Fibroblast of the aortic adventitia (primary cell): ENCODE data around the gene CLCA1. TPM values are rescaled to one million over a fixed set of nuclear protein-coding genes. Genes with fewer than 3 reads are reported as not detected.
A peak's percentile ranks its signal among the peaks of the same experiment; 100 is the strongest.

ENCODE experiments used
- DNase-seq: peaks from one replicate; pipeline ENCODE4 v3.0.0-alpha.2; 2010; ENCODE audit warnings: low read depth
- H3K4me3 ChIP-seq: 2 replicates; pipeline ENCODE4 v1.5.1; 2011; ENCODE audit warnings: low read depth, mild to moderate bottlenecking, control low read depth, low read length, moderate library complexity
- total RNA-seq: library from RNA; depleted of rRNA; stranded (reverse); fragments of >200 nt; gene quantifications from 2 replicates; pipeline ENCODE4 v1.2.3, GENCODE V29; 2012; ENCODE audit warnings: low replicate concordance
- TF ChIP-seq, protein P1 (sequence below): IDR thresholded peaks from 2 replicates; pipeline ENCODE4 v1.5.1; 2011; ENCODE audit warnings: mild to moderate bottlenecking, low read length, control low read depth, inconsistent platforms; ENCODE audit not compliant: insufficient read depth

CLCA1 gene
- total RNA-seq, 1 donor: not detected

DNA sequence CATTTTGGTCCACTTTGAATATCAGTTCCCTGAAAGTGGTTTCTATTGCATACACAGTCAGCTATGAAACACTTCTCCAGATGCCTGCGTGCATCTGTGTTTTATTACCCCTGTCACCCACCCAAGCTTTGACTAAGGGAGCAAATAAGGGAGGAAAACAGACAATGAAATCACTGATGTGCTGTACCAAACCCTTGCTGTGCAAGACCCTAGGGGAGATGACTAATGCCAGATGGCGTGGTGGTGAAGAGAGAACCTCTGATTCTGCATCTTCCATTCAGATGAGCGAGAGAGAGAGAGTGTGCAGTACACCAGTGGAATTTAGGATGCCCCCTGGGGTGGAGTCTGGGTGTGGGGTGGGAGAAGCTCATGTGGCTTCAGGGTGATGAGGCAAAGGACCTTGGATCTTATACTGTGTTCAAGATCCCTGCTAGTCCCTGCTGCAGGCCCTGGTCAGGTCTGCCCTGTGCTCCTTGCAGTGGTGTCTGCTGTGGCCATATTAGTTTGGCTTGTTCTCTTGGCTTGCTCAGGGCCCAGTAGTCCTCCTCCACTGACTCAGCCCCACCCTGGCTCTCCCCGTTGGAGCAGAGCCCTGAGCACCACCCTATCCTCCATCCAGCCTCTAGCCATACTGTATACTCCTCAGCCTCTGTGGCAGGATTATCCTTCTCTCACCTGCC, 18.5 kb downstream of the CLCA1 start:
- TF ChIP-seq, protein P1, sequence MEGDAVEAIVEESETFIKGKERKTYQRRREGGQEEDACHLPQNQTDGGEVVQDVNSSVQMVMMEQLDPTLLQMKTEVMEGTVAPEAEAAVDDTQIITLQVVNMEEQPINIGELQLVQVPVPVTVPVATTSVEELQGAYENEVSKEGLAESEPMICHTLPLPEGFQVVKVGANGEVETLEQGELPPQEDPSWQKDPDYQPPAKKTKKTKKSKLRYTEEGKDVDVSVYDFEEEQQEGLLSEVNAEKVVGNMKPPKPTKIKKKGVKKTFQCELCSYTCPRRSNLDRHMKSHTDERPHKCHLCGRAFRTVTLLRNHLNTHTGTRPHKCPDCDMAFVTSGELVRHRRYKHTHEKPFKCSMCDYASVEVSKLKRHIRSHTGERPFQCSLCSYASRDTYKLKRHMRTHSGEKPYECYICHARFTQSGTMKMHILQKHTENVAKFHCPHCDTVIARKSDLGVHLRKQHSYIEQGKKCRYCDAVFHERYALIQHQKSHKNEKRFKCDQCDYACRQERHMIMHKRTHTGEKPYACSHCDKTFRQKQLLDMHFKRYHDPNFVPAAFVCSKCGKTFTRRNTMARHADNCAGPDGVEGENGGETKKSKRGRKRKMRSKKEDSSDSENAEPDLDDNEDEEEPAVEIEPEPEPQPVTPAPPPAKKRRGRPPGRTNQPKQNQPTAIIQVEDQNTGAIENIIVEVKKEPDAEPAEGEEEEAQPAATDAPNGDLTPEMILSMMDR: no peak
- no peak overlapping the region for H3K4me3 ChIP-seq
- DNase-seq: peak; percentile 98

GRCh38 chr1:86487811-86488141, 19.0 kb downstream of the CLCA1 start:
- DNase-seq: no peak
- TF ChIP-seq, protein P1: no peak
- no peak overlapping the region for H3K4me3 ChIP-seq

- H3K4me3 ChIP-seq: no peak overlapping the region
- DNase-seq: no peak
- TF ChIP-seq, protein P1: no peak
Observed at GRCh38 chr1:86489242-86489878, 20.6 kb downstream of the CLCA1 start.

DNA sequence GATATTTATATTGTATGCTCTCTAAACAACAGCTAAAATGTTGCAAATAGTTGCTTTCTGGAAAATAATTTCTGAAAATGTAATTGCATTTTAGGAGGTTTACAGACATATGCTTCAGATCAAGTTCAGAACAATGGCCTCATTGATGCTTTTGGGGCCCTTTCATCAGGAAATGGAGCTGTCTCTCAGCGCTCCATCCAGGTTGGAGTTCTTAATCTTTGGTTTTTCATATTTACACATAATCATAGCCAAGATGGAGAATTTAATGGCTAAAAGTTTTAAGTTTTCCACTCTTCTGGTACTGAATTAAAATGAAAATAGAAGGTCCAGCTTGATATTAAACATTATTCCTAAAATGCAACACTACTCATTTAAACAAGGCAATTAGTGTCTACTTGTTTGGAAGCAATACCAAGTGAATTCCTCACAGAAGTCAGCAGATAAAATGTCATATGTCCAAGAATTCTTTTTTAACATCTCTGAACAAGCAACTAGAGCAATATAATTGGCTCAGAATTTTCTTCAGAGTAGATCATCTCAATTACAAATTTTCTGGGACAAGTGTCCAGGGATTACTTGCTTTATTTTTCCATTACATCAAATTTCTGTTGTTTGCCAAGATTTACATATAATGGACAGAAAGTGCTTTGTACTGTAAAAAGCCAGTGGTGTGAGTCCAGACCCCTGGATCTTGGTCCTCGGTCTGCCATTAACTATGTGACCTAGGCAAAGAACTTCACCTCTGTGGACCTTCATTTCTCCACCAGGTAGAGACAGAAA, 22.6 kb downstream of the CLCA1 start:
- DNase-seq: no peak
- H3K4me3 ChIP-seq: no peak overlapping the region
- TF ChIP-seq, protein P1: no peak

DNA sequence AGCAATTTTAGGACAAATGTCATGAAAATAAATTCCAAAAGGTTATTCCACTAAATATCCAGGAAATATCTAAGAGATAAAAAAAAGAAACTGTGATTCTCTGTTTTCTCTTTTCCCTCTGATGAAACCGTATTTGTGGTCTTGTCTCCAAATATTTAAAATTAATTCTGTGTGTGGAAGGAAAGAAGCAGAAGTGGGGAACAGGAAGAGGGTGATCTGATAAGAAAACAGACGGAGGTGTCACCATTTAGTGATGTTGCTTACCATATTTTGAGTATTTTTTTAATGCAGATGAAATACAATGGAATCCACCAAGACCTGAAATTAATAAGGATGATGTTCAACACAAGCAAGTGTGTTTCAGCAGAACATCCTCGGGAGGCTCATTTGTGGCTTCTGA, 29.6 kb downstream of the CLCA1 start:
- H3K4me3 ChIP-seq: no peak overlapping the region
- no peak for DNase-seq
- TF ChIP-seq, protein P1: no peak

DNA sequence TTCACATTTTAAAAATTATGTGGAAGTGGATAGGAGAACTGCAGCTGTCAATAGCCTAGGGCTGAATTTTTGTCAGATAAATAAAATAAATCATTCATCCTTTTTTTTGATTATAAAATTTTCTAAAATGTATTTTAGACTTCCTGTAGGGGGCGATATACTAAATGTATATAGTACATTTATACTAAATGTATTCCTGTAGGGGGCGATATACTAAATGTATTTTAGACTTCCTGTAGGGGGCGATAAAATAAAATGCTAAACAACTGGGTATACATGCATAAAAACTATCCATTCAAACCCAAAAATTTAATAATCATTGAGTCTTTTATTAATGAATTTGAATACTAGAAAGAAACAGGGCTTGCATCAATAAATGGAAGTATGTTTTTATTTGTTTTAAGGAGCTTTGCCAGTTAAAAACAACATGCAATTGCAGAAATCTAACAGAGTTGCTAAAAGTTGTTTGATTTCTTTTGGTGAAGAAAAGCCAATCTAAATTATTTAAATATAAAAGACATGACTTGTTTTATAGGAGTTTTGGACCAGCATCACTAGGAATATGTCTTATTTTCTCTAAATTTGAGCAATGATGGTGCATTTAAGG, 31.4 kb downstream of the CLCA1 start:
- no peak overlapping the region for H3K4me3 ChIP-seq
- TF ChIP-seq, protein P1: peak; percentile 54
- DNase-seq: peak; percentile 27
